HUES6 (cell line): ENCODE data around the gene PPP1CA.

Experiments
- H3K27ac ChIP-seq: 2 replicates; pipeline ENCODE4 v1.7.0; 2013; ENCODE audit warnings: low read depth, mild to moderate bottlenecking, low read length, inconsistent platforms
- H3K27me3 ChIP-seq: 2 replicates; pipeline ENCODE4 v1.6.1; 2013; ENCODE audit warnings: low read length; ENCODE audit not compliant: control insufficient read depth, insufficient read depth
- H3K36me3 ChIP-seq: 2 replicates; pipeline ENCODE4 v1.6.1; 2013; ENCODE audit warnings: low read length; ENCODE audit not compliant: control insufficient read depth, insufficient read depth
- H3K4me1 ChIP-seq: 2 replicates; pipeline ENCODE4 v1.6.1; 2013; ENCODE audit warnings: low read length; ENCODE audit not compliant: control insufficient read depth, insufficient read depth
- H3K4me3 ChIP-seq: 2 replicates; pipeline ENCODE4 v1.5.1; 2013; ENCODE audit warnings: low read depth, low read length
- H3K9ac ChIP-seq: one replicate; pipeline ENCODE4 v1.6.1; 2013; ENCODE audit warnings: mild to moderate bottlenecking, low read length
- H3K9me3 ChIP-seq: 2 replicates; pipeline ENCODE4 v1.6.1; 2013; ENCODE audit warnings: low read depth, low read length; ENCODE audit not compliant: control insufficient read depth, insufficient read depth

Gene PPP1CA

DNA sequence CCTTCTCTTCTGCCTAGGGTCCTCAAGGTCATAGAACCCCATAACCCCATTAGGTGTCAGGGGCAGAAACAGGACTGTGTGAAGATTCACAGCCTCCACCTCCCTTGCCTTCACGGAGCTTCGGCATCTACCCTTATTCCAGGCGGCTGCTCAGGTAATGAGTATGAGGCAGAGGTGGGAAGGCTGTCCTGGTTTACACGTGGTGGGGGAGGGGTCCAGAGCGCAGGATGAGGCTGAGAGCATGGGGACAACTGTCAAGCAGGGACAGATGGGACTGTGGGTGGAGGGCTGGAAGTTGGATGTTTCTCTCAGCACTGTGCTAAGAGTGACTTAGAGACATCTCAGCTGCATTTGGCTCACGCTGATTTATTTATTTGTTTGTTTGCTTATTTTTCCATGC lies 14.1 kb downstream of the PPP1CA start:
- Histone ChIP-seq H3K9ac (no peak overlapping the region), H3K27me3 (peaks cover 8% of the 10 kb centered on the region; the same call in 1 of the 2 replicates)

DNA sequence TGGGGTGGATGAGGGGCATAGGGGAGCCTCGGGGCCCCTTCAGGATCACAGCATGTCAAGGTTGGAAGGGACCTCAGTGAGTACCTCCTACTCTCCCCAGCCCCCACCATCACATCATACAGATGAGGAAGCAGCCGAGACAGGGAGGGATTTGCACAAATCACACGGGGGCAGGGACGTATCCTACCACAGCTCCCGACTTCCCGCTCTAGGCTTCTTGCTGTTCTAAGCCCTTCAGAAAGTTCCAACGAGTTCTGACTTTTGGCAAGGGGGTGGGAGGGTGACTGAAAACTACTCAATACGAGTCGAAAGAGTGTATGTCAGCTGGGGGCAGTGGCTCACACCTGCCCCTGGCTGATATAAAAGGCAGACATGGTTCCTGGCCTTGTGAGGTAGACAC lies 14.6 kb downstream of the PPP1CA start:
- H3K27me3 ChIP-seq = peaks cover 8% of the 10 kb centered on the region; the same call in 1 of the 2 replicates
- H3K9ac ChIP-seq = no peak overlapping the region
- peaks cover 15% of the 10 kb centered on the region for H3K4me1 ChIP-seq
- no peaks in the 10 kb centered on the region for H3K36me3 ChIP-seq
- H3K9me3 ChIP-seq = no peaks in the 10 kb centered on the region
- no peak overlapping the region for H3K27ac ChIP-seq
- no peak overlapping the region for H3K4me3 ChIP-seq

More for the DNA sequence above, 14.1 kb downstream of the PPP1CA start:
- Histone ChIP-seq H3K4me3 (no peak overlapping the region), H3K4me1 (peaks cover 17% of the 10 kb centered on the region), H3K9me3 (no peaks in the 10 kb centered on the region), H3K36me3 (no peaks in the 10 kb centered on the region), H3K27ac (no peak overlapping the region)

- H3K27ac ChIP-seq = no peak overlapping the region
- H3K36me3 ChIP-seq = no peaks in the 10 kb centered on the region
- H3K4me1 ChIP-seq = peaks cover 15% of the 10 kb centered on the region
- peaks cover 8% of the 10 kb centered on the region; the same call in 1 of the 2 replicates for H3K27me3 ChIP-seq
- no peaks in the 10 kb centered on the region for H3K9me3 ChIP-seq
- H3K9ac ChIP-seq = no peak overlapping the region
- H3K4me3 ChIP-seq = no peak overlapping the region
These were observed 16.7 kb downstream of the PPP1CA start for GRCh38 chr11:67384851-67385366.

GRCh38 chr11:67382276-67383136 lies 19.2 kb downstream of the PPP1CA start:
- Histone ChIP-seq H3K27ac (no peak overlapping the region), H3K27me3 (peaks cover 11% of the 10 kb centered on the region), H3K9ac (no peak overlapping the region), H3K36me3 (no peaks in the 10 kb centered on the region), H3K9me3 (no peaks in the 10 kb centered on the region), H3K4me3 (no peak overlapping the region), H3K4me1 (peaks cover 24% of the 10 kb centered on the region)

DNA sequence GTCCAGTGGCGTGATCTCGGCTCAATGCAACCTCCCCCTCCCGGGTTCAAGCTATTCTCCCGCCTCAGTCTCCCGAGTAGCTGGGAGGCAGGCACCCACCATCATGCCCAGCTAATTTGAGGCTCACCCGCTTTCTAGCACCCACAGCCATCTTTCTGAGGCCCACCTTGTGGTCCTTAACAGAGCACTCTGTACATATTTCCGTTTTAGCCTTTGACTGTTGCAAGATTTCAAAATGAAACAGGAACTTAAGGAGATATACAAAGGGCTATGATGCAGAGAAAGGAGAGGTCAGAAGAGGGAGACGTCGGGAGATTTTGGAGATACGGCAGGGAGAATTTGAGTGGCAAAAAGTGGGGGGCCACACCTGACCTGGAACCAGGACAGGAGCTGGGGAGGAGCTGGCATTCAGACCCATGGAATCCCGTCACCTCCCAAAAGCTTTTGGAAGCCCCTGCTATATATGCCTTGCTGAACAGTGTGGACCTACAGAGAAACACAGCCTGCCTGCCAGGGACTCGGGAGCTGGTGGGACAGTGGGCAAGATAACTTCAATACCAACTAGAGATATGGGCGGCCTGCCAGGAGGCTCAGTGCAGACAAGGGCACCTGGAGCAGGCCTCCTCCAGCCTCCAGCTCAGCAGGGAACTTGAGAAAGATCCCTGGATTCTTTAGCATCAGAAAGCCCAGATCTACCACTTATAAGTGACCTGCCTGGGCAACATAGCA lies 20.2 kb downstream of the PPP1CA start:
- H3K9me3 ChIP-seq = no peaks in the 10 kb centered on the region
- no peaks in the 10 kb centered on the region for H3K36me3 ChIP-seq
- peaks cover 22% of the 10 kb centered on the region for H3K27me3 ChIP-seq
- H3K27ac ChIP-seq = no peak overlapping the region
- peaks cover 20% of the 10 kb centered on the region for H3K4me1 ChIP-seq
- H3K4me3 ChIP-seq = no peak overlapping the region
- no peak overlapping the region for H3K9ac ChIP-seq

GRCh38 chr11:67379061-67380058 lies 22.3 kb downstream of the PPP1CA start:
- peak overlapping the region; percentile 14 for H3K9ac ChIP-seq
- H3K27ac ChIP-seq = no peak overlapping the region; the same call in 1 of the 2 replicates
- peaks cover 34% of the 10 kb centered on the region for H3K4me1 ChIP-seq
- H3K36me3 ChIP-seq = no peaks in the 10 kb centered on the region
- peaks cover 23% of the 10 kb centered on the region for H3K27me3 ChIP-seq
- H3K9me3 ChIP-seq = no peaks in the 10 kb centered on the region
- H3K4me3 ChIP-seq = no peak overlapping the region

DNA sequence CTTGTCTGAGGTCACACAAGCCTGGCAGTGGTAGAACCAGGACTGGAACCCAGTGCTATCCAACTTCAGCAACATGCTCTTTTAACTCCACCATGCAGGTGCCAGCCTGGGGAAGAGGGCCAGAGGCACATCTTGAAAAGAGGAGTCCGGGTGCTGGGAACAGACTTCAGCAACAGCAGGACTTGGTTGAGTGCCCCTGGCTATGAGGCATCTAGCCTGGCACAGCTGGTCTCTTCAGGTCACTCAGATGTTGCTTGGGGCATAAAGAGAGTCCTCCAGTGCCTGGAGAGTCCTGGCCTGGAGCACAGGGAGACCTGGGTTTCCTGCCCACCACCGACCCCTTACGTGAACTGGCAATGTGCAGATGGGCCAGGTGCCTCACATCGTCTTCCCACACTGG lies 23.1 kb downstream of the PPP1CA start:
- no peak overlapping the region for H3K27ac ChIP-seq
- no peak overlapping the region for H3K9ac ChIP-seq
- H3K36me3 ChIP-seq = no peaks in the 10 kb centered on the region
- peaks cover 38% of the 10 kb centered on the region for H3K4me1 ChIP-seq
- H3K27me3 ChIP-seq = peaks cover 23% of the 10 kb centered on the region
- no peaks in the 10 kb centered on the region for H3K9me3 ChIP-seq
- no peak overlapping the region for H3K4me3 ChIP-seq

- H3K4me1 ChIP-seq = peaks cover 39% of the 10 kb centered on the region
- H3K27me3 ChIP-seq = peaks cover 23% of the 10 kb centered on the region
- no peak overlapping the region for H3K9ac ChIP-seq
- no peaks in the 10 kb centered on the region for H3K36me3 ChIP-seq
- no peak overlapping the region for H3K27ac ChIP-seq
- no peaks in the 10 kb centered on the region for H3K9me3 ChIP-seq
- H3K4me3 ChIP-seq = no peak overlapping the region
These were observed 24.5 kb downstream of the PPP1CA start for GRCh38 chr11:67376873-67377808.

DNA sequence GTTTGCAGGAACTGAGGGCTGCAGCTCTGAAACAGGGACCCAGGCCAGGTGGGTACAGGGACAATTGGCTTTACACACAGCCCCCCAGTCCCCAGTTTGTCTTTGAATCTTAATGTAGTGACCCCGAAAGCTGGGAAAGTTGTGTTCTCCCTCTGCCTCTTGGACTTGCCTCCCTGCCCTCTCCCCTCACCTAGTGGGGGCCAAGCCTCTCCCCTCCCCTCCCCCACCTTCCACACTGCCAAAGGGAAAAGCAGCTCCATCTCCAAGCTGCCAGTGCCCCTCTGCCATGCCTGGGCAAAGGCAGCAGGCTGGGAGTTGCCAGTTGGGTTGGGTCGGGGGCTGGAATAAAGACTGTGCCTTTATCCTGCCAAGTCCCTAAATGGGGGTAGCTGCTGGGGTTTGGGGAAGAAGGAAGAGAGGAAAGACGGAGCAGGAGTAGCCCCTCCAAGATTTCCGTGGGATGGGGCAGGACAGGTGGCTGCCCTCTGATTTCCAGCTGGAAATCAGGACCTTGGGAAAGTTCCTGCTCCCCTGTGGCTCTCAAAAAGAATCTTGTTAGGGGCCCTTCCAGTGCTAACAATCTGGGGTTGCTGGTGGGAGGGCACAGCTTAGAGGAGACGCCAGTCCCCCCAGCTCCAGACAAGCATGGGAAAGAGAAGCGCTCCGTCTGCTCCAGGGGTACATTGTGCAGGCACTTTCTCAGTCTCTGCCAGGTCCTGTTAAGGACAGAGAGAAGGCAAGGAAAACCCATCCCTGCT lies 25.4 kb downstream of the PPP1CA start:
- Histone ChIP-seq H3K27ac (no peak overlapping the region), H3K4me1 (peaks cover 48% of the 10 kb centered on the region), H3K9me3 (no peaks in the 10 kb centered on the region), H3K4me3 (peak overlapping the region; percentile 53), H3K27me3 (peaks cover 27% of the 10 kb centered on the region), H3K36me3 (no peaks in the 10 kb centered on the region), H3K9ac (peak overlapping the region; percentile 11)
